Forelimb muscle (tissue), 1 donor: ENCODE results near the gene FGF12. TPM values are rescaled to one million over a fixed set of nuclear protein-coding genes. Genes with fewer than 3 reads are reported as not detected.
A peak's percentile ranks its signal among the peaks of the same experiment; 100 is the strongest.
"Not testable (repeated sequence)": the region's sequence is repeated elsewhere in the genome, so short reads cannot be mapped to it uniquely, and the experiment has no call there.

Experiments
- DNase-seq: peaks from one replicate; pipeline ENCODE4 v3.0.0-alpha.2; 2013; ENCODE audit warnings: low read depth
- polyA plus RNA-seq: library from polyadenylated mRNA; unstranded; fragments of 120-200 nt; gene quantifications from one replicate; pipeline ENCODE4 v1.2.1, GENCODE V29; 2013; ENCODE audit not compliant: insufficient read length

Gene FGF12
- polyA plus RNA-seq, 1 donor, result 1.6 TPM

DNA sequence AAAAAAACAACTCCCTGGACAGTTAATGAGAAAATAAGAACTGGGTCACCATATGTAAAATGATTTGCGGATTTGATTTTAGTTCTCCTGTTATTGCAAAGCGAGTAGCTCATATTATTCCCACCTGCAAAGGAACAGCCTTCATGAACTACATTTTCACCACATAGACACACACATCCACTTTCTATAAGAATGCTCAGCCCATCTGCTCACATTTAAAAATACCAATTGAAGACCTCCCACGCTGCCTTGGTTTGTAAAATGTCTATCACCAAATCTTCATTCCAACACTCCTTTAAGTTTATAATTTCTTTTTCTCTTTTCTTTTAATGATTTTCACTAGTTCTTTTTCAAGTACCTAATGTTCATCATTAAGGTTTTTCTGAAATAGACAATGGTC, 148.6 kb downstream of the FGF12 start:
- DNase-seq, result no peak

DNA sequence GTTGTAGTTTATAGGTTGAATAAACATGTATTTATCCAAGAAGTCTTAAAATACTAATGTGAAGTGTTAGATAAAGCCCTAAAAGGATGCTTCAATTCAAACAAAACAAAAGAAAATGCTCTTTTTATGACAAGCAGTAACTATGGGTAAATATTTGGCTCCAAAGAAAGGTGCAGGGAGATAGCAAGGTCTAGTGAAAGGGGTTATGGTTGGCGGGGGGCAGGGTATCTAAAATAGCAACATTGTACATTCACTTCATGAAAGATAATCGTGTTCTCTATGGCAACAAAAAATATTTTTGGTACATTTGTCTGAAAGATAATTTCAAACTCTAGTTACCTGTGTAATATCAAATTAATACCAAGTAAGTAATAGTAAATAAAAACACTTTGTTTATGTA, 149.5 kb downstream of the FGF12 start:
- no peak for DNase-seq

DNA sequence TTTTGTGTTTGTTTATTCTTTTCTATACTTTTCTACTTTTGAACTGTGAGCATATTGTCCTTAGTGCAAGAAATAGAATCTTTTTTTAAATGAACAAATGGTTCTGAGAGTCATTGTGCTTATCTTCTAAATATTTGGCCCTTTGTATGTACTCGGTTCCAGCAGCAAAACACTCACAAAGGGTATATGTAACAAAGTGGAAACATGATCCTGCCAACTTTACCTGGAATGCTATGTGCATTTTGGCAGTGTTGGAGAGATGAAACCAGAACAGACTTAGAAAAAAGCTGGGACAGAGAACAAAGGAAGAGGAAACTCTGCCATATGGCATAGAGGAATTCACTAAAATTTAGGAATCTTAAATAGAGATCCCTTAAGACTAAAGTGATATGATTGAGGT, 150.1 kb downstream of the FGF12 start:
- DNase-seq, result no peak

DNA sequence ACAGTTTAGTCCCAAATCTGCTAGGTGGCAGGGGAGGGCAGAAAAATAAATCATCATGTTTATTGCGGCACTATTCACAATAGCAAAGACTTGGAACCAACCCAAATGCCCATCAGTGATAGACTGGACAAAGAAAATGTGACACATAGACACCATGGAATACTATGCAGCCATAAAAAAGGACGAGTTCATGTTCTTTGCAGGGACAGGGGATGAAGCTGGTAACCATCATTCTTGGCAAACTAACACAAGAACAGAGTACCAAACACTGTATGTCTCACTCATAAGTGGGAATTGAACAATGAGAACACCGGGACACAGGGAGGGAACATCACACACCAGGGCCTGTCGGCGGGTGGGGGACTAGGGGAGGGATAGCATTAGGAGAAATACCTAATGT, 150.6 kb downstream of the FGF12 start:
- DNase-seq, result not testable (repeated sequence)

DNA sequence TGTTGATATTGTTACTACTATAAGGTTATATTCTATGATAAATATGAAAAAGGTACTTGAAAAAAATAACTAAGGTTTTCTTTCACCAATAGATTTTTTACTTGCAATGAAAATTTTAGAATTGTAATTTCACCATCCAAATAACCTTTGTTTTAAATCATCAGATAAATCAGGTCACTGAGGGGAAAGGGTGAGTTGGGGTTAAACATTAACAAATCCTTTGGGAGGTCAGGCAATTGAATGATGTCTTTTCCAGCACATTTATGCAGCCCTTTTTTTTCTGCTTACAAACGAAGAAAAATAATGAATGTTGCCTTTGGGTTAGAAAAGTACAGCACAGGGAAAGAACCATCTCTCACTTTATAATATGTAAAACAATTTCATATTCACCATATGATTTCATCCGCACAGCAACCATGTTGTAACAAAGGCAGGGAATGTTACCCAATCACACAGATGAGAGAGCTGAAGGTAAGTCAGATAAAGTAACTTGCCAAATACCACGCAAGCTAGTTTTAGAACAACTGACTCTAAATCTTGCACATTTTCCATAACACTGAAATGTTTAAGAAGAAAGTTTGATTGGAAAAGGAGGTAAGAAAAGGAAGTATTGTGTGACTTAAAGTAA, 151.3 kb downstream of the FGF12 start:
- no peak for DNase-seq

DNA sequence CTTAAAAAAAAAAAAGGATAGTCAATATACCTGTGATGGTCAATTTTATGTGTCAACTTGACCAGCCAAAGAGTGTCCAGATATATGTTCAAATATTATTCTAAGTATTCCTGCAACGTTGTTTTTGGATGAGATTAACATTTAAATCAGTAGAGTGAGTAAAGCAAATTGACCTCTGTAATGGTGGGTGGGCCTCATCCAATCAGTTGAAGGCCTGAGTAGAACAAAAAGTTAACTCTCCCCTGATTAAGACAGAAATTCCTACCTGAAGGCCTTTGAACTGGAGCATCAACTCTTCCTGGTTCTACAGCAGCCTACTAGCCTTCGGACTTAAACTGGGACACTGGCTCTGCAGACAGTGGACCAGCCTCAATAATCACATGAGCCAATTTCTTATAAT, 154.1 kb downstream of the FGF12 start:
- DNase-seq, result no peak

DNA sequence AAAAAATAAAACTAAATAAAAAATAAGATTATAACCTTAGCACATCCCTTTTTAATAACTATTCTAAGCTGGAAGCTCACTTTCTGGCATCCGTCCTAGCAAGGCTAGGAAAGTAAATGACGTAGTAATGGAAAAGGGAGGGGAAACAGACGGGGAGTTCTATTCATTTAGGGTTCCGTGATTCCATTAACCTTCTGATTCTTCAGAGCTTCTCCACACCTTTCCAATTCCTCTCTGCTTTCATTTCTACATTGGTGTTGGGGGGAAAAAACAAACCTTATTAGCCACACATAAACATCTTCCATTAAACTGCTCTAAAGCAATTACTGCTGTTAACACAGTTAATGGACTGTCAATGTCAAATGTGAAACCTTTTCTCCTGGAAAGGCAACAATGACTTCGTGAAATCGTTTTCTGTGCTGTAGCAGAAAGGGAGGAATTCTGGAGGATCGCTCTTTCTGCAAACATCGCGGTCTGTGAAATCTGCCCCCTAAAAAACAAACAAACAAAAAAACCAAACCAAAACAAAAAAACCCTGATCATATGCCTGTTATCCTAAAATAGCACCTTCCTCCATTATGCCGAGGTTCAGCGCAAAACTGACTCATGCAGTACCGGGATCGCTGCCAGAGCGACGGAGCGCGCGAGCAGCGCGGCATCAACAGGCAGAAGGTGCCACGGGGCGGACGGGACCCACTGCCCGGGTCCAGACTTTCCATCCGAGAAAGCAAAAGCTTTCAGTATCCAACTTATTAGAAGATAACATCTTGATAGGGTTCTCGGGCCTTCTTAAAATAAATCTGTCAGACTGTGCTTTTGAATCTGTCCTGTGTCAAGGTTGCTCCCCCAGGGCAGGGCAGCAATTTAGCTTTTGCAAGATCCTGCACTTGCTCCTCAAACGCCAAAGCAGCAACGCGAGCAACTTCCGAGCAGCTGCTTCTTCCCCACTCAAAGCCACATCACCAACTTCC, 156.2 kb downstream of the FGF12 start:
- DNase-seq, result peak; percentile 11

DNA sequence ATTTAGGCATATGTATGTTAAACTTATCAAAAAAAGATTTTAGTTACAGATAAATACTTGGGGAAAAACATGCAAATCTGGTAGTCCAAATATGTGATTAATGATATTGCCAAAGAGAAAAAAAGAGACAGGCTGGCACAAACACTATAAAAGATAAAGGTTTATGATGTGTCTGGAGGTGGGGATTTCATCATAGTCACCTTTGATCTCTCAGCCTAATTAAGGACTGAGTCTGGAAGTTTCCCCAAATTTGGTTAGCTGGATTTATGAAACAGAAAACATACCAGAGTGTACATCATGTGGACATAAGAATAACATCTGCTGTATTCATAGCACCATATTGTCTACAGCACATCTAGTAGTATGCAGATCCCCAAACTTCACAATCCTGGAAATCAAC, 157.0 kb downstream of the FGF12 start:
- no peak for DNase-seq

DNA sequence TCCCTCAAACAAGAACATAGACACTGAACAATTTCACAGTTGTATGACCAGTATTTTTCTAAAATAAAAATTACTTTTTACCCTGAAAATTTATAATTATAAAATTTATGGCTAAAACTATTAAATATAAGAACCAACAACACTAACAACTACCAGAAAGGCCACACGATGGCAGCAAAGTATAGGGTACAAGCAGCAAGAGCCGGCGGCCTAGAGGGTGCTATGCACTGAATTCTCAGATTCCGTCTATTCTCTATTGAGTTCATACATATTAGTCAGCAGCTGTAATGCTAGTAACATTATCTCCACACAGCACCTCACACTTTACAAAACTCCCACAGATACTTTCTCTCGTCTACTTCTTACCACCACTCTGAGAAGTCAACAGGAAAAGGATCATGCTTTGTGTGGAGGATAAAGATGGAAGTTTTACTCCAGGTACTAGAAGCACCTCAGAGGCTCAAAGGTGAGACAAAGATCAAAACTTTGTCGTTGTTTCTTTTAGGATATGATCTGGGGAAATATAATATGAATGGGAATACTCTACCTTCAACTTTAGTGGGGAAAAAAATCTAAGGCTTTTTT, 160.5 kb downstream of the FGF12 start:
- peak; percentile 60 for DNase-seq

DNA sequence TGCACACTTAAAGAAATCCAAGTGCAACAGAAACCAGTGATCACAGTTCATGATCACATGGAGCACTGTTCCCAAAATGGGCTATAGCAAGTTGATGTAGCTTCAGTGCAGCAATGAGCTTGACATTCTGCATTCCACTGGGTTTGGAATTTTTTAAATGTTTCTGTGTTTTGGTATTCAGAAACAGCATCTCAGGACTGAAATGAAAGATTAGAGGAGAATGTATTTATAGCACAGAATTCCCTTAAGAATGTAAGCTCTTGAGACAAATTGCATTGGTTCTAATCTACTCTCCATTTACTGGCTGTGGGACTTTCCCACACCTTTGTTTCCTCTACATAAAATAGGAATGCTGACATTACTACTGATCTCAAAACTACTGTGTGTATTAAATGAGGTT, 162.7 kb downstream of the FGF12 start:
- no peak for DNase-seq

DNA sequence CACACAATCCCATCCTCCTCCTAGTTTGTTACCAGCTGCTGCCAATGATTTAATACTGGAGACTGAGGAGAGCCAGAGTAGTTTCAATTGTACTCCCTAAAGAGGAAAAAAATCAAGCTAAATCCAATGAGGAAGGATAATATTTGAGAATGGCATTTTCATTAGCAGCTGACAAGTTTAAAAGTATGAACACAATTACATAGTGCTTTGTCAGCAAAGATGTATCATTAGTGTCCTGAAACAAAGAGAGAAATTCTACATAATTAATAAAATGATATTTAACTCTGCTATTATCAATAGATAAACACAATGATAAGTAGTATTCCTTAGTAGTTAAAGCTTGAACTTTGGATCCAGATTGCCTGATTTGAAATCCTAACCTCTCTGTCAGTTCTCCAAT, 163.9 kb downstream of the FGF12 start:
- DNase-seq, result no peak

DNA sequence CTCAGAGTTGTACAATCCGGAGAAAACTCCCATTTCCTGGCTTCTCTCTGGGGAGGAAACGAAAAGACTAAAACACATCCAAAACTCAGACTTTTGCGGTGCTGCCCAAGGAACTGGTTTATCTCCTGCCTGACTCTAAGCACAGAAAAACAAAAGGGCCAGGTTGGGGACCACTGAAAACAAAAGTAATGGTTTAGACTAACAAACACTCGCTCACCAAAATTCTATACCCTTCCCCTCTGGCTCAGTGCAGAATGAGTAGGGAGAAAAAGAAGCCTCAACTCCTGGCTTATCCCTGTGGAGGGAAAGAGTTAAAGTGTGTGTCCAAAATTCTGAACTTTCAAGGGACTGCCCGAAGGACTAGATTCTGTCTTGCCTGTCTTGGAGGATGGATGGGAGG, 173.6 kb downstream of the FGF12 start:
- DNase-seq, result no peak

DNA sequence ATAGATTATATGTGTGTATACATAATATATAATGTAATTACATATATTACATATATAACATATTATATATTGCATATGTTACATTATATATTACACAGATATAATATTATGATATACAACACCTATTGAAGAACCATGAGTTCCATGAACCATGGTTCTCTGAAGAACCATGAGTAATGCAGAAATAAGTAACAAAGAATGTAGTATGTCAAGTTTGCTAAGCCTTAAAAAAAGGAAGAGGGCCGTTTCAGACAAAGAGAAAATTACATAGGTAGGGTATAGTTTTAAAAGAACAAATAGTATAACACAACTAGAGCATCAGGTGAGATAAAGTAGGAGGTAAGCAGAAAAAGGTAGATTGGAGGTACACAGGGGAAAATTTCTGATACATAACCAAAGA, 177.0 kb downstream of the FGF12 start:
- no peak for DNase-seq

DNA sequence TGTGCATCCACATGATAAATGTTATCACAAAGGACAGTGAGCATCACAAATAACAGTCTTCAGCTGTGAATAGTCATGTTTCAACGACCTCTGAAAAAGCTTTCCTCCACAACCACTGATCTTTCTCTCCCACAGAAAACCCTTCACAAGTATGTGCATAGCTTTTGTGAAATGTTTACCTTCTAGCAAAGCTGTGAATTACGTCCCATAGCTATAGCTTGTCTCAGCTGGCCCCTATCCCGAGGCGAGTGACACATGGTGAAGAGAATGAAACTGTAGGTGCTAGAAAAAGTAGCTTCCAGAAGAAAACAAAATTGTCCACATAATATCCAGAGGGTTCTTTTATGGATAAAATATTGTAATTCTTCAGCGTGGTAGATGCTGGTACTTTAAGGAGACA, 182.0 kb downstream of the FGF12 start:
- no peak for DNase-seq

DNA sequence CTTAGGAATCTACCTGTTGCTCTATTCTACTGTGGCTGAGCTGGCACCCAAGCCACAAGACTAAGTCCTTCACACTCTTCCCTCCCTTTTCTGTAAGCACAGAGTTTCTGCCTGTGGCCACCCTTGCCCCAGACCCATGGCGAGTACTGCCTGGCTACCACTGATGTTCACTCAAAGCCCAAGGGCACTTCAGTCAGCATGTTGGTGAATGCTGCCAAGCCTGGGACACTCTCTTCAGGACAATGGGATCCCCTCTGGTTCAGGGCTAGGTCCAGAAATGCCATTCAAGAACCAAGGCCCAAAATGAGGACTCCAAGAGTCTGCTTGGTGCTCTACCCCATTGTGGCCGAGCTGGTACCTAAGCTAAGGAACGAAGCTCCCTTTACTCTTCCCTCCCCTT, 184.2 kb downstream of the FGF12 start:
- DNase-seq, result no peak

DNA sequence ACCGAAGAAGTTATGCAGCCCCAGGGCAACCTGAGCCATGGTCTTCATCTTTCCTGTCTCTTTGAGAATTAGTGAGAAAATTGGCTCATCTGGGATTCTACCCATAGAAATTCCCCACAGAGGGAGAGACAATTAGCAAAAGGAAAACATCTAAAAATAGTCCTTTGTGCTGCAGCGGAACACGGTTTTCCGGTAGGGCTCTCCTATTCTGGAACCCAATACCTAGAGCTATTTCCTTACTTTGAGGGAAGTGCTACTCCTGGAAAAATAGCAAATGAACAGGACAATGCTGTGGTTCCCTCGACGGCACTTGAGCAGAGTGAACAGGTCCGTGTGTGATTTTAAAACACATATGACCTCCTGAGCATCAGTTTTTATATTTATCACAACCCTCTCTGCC, 210.5 kb downstream of the FGF12 start:
- DNase-seq, result no peak

DNA sequence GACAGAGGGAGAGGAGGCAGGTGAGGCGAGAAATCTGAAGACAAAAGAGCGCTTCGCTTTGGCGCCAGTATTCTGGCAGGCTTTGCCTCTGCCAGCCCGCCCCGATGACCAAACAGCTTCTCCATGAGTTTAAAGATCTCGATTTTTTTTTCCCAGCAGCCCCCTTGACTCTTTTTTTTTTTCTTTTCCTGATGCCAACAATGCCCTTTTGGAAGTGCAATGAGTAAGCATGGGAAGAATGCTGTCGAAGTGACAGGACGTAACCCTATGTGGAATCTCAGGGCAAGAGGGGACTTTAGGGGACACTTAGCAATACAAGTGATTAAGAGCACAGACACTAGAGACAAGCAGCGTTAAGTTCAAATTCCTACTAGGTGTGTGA, 211.7 kb downstream of the FGF12 start:
- DNase-seq, result no peak

DNA sequence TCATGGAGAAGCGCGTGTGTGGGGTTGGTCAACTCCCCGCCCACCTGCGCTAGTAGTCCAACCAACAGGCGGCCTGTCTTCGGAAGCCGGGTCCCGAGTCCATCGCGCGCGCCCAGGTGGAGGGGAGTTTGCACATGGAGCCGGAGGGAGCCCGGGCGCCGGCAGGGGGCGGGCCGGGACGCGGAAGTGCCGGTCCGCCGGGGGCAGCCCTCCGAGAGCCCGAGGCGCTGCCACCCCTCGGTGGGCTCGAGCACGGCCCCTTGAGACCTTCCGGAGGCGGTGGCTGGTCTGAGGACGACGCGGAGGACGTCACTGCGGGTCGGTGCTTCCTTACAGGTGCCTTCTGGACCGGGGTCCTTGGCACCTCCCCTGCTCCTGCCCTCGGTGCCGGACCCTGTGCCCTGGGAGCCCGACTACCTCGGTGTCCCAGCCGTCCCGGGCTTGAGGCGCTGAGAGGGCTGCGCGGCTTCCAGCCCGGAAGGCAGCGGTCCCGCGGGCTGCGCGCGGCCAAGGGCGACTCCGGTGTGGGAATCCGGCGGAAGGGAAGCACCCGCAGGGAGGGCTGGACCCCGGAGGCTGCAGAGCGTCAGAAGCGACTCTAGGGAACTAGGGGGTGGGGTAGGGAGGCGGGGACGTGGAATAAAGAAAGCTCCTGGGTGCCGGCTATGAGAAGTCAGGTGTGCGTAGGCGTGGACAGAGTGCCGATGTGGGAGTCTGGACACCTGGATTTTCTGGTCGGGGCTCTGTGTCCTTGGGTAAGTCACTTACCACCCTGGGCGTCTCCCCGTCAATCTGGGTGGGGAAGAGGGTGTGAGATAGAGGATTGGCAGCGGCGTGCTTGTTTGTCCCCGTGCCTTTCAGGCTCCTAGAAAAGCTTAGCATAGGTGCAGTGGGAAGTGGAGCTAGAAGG, 212.3 kb downstream of the FGF12 start:
- no peak for DNase-seq

DNA sequence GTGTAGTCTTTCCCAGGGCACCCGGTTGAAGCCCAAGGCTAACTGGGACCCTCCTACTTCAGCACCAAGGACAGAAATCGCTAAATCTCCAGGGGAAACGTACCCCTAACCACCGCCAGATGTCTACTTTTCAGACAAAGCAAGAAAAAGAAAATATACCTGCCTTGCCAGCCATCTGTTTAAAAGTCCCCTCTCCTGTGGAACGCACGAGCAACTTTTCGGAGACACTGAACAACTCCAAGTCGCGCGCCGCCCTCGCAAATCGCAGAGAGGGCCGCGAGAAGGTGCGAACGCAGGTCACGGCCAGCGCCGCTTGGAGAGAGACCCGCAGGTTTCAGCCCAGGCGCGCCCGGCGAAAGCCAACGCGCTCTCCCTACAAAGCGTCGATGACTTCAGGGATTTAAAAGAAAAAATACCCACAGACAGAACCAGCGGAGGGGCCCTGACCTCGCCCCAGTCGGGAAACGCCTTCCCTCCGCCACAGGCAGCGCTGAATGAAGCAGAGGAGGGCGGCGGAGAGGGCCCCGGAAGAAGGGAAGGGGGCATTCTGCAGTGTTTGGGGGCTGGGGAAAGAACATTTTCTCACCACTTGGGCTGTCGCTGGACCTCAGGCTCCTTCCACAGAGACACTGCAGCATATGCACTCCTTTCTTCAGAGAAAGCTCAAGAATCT, 213.1 kb downstream of the FGF12 start:
- DNase-seq, result no peak

DNA sequence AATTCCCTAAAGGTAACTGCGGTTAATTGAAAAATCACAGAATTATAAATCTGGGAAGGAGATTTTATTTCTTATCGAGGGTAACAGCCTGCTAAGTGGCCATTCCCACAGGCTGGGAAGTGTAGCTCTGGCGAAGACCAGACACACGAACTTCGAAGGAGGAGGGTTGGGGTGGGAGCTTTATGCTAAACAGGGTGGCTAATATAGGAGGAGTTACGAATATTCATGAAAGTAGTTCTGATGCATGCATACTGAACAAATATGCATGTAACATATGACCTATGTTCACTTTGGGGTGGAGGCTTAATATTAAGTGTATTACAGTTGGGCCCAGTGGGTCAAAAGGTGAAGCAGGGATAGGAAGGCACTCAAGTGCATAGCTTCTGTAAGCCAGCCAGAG, 221.6 kb downstream of the FGF12 start:
- DNase-seq, result no peak

DNA sequence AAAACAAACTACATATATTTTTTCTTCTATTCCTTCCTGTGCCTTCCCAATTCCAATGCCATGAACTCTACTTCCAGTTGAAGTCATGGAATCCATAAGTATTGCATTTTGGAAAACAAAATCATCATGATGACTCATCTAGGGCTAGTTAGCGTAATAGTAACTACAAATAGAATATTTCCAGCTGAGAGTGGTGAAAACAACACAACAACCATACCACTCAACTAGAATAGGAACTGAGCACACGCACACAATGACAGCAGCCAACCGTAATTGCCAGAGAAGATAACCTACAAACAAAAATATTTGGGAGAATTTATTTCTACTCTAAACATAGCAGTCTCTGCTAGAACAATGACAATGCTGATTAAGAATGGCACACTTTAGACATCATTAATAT, 225.9 kb downstream of the FGF12 start:
- DNase-seq, result no peak
